Sciatic nerve (tissue), 2 donors: ENCODE measurements around the gene BDH1. TPM values are rescaled to one million over a fixed set of nuclear protein-coding genes. Genes with fewer than 3 reads are reported as not detected.
A peak's percentile ranks its signal among the peaks of the same experiment; 100 is the strongest.
"Not testable (repeated sequence)": the region's sequence is repeated elsewhere in the genome, so short reads cannot be mapped to it uniquely, and the experiment has no call there.

Experiments used
- ATAC-seq: fragments of 200-7000 bp; cut with Tn5 transposase; one replicate; pipeline ENCODE4 v1.9.1; 2020; ENCODE audit warnings: mild to moderate bottlenecking, moderate library complexity
- DNase-seq: peaks from one replicate; pipeline ENCODE4 v3.0.0-alpha.2; 2020; ENCODE audit warnings: low spot score
- intact Hi-C: fragments of 100-400 bp; cut with DNase I; formaldehyde crosslinking; loops from one replicate; pipeline ENCODE4 v1.14.2; 2022
- total RNA-seq: library from RNA; stranded (reverse); fragmentation: NEBNext Ultra II Directional; extraction: Animal tissue kit (Norgen Biotek cat#: 25700); gene quantifications from one replicate; pipeline ENCODE4 v1.2.1, GENCODE V29; 2021
- donor health status: DM: no; HTN: no; CAD: no.
- donor health status: DM: no; HTN: no; CAD: no.

BDH1 gene
- total RNA-seq, 1 donor from 2014 or later = 9.7 TPM

- DNase-seq (no peak), ATAC-seq (no peak)
- intact Hi-C loops = no loop called here
These were observed 28.2 kb downstream of the BDH1 start for GRCh38 chr3:197527569-197527968.

- ATAC-seq = no peak
- DNase-seq = no peak
- intact Hi-C loops = no loop called here
These were observed 30.1 kb downstream of the BDH1 start for GRCh38 chr3:197525706-197526105.

GRCh38 chr3:197524128-197524527 is 31.6 kb downstream of the BDH1 start:
- DNase-seq (no peak), ATAC-seq (no peak)
- intact Hi-C loops = no loop called here

GRCh38 chr3:197523526-197523925 is 32.2 kb downstream of the BDH1 start:
- ATAC-seq = no peak
- no peak for DNase-seq
- intact Hi-C loops = no loop called here

DNA sequence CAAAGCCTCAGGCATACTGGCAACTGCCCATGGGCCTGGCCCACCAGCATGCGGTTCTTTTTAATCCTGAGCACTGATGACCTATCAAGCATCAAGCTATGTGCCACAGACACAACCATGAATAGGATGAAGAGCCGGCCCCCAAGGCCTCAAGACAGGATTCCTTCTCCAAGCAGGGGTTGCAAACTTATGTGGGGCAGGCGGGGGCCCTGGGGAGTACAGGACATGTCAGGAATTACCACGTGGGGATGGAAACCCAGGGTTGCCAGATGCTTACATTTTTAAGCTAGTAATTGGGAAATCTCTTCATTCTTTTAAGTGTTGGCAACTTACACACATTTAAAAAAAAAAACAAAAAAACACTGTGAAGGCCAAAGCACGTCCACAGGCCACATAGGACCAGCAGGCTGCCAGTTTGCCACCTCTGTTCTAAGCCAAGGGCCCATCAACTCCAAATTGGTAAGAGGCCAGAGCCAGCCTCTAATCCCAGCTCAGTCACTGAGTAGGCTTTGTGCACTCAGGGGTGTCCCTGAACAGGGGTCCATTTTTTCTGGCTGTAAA is 32.8 kb downstream of the BDH1 start:
- intact Hi-C loops = no loop called here
- peak; percentile 33 for ATAC-seq
- peak; percentile 54 for DNase-seq

DNA sequence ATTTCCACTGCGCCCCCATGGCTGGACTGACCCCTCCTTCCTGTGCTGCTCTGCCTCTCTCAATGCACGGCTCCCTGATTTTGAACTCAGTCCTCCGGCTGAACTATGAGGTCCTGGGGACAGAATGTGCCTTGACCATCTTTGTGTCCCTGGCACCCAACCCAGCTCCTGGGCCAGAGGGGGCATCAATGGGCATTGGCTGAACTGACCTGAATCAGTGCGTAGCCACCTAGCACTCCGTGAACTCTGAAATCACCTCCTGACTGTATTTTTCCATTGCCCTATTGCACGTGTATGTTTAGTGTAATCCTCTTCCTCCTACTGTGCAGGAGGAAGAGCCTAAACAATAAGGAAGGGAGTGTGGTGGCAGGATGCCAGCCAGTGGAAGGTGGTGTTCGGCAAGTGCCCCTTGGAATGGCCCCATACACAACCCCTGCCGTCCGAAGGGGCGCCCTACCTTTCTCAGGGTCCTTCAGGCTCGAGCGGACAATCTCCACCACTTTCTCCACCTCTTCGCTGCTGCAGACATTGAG is 33.5 kb downstream of the BDH1 start:
- no peak for DNase-seq
- no peak for ATAC-seq
- intact Hi-C loops = no loop called here

GRCh38 chr3:197521277-197522182 is 34.2 kb downstream of the BDH1 start:
- ATAC-seq = no peak
- DNase-seq = no peak
- intact Hi-C loops = no loop called here

DNA sequence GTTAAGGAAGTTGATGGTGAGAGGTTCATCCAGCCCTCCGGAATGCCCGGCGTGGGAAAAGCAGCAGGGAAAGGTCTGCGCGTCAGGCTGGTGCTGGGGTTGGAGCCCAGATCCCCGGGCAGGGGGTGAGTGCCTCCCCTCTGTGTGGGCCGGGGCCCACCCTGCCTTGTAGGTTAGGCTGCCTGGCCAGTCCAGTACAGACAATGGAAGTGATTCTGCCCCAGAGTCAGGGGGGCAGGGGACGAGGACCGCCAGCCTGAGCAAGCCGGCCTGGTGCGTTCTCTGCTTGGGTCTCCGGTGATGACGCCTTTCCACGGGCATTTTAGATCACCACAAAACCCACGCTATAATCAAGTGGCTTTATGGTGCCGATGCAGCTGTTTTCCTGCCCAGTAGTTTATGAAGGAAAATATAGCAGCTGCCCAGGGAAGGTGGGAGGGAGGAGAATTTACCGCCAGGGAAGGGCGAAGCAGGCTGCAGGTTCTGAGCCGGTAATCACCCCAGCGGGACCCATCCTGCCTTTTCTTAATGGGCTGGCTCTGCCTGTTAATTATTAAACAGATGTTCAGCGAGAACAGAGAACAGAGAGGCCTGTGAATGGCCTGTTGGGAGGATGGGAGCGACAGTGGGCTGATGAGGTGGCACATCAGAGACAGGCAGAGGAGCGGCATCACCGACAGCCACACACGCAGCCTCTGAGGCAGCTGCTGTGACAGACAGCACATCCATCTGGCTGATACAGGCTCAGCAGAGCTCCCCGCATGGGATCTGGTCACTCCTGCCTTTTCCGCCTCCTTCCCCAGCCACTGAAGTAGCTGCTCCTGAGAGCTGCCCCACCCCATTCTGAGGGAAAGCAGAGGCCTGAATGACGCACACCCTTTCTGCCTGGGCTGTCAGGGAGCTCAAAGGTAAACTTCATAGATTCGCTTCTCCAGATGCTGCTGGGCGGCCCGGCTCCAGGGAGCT is 35.2 kb downstream of the BDH1 start:
- ATAC-seq (peak; percentile 73), DNase-seq (no peak)

DNA sequence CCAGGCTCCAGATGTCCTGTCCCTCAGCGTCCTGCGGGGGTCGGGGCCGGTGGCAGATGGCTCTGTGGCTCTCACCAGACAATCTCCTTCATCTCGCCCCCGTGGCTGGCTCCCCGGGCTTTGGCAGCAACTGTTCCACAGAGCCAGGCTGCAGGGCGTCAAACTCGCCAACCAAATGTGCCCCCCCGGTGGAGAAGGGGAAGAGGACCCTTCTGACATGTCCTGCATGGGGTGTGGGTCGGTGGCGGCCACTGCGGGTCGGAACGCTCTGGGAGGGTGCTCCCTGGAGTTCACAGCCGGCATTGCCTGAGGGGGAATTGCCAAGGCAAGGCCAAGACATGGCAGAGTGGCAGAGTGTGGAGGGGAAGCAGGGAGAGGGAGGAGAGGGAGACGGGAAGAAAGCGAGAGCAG is 36.0 kb downstream of the BDH1 start:
- intact Hi-C loops = no loop called here
- ATAC-seq (no peak), DNase-seq (no peak)

More for the DNA sequence above, 35.2 kb downstream of the BDH1 start:
- intact Hi-C loops = no loop called here

DNA sequence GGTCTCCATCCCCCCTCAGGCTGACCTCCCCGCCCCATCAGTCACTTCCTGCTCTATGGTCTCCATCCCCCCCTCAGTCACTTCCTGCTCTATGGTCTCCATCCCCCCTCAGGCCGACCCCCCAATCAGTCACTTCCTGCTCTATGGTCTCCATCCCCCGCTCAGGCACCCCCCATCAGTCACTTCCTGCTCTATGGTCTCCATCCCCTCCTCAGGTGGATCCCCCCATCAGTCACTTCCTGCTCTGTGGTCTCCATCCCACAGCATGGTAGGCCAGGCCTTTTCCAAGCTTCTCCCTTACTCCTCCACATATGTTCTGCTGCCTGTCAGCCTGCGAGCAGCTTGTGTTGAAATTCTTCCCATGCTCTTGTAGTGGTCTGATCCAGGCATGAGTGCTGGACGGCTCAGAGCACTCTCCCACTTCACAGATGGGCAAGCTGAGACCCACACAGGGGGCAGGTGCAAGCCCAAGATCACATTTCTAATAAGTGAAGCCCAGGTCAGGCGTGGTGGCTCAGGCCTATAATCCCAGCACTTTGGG is 36.8 kb downstream of the BDH1 start:
- no peak for ATAC-seq
- intact Hi-C loops = no loop called here
- DNase-seq = no peak

- intact Hi-C loops, ATAC-seq, DNase-seq: not testable (repeated sequence)
These were observed 37.7 kb downstream of the BDH1 start for GRCh38 chr3:197517922-197518683.

- intact Hi-C loops, ATAC-seq, DNase-seq: not testable (repeated sequence)
These were observed 38.7 kb downstream of the BDH1 start for GRCh38 chr3:197516890-197517606.

- ATAC-seq (no peak), DNase-seq (peak; percentile 54)
- intact Hi-C loops = no loop called here
These were observed 39.3 kb downstream of the BDH1 start for GRCh38 chr3:197516517-197516889.

DNA sequence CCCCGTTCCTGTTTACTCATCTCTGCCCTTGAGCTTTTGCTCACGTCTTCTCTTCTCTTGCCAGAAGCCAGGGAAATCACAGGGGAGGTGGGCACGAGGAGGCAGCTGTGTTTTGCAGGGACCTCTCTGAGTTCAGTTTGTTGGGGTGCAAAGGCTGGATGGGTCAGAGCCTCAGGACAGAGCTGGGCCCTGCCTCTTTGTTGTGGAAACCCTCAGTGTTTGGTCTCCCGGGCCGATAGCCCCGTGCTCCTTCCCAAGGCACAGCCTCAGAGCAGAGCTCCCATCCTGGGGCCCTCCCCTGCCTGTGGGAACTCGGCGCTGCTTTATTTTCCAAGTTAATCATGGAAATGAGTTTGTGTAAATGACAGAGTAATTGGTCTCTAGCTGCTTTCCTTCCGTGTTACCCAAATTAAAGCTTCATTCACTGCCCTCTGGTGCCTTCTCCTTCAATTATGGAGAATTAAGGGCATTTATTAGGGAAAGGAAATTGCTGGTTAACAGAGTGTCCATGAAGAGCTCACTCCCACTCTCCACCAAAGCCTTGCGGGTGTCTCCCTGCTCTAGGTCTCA is 40.9 kb downstream of the BDH1 start:
- DNase-seq (no peak), ATAC-seq (no peak)
- intact Hi-C loops = no loop called here

DNA sequence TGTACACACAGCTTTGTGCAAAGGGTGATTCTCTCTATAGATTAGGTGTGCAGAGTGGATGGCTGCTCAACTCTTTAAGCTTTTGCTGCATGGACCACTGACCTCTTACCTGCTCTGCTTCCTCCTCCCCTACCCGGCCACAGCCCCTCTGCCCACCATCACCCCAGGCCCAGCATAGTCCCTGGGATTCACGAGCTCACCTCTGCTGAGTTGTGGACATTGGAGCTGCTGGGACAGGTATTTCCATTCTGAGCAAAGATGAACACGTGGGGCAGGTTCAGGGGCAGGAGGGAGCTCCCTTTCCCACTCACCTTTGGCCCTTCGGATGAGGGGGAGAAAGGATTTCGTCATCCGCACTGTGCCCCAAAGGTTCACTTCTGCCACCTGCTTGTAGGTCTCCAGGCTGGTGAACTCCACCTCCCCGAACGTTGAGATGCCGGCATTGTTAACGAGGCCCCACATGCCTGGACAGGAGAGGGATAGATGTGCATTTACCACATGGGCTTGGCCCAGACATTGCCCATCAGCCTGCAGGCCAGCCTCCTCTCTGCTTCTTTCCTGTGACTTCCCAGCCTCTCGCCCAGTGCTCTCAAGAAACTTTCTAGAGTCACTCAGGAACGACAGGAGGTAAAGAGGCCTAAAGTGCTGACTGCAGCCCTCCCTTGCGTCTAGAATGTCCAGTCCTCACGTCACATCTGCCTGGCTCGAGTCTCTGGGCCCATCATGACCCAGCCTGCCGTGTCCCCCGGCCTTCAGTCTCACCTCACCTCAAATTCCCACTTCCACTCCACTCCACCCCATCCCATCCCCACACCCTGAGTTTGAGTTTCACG is 41.6 kb downstream of the BDH1 start:
- intact Hi-C loops = no loop called here
- ATAC-seq = no peak

More for the DNA sequence above, 41.6 kb downstream of the BDH1 start:
- DNase-seq = no peak
